ENCODE results near the gene FBN2.

FBN2 gene

DNA sequence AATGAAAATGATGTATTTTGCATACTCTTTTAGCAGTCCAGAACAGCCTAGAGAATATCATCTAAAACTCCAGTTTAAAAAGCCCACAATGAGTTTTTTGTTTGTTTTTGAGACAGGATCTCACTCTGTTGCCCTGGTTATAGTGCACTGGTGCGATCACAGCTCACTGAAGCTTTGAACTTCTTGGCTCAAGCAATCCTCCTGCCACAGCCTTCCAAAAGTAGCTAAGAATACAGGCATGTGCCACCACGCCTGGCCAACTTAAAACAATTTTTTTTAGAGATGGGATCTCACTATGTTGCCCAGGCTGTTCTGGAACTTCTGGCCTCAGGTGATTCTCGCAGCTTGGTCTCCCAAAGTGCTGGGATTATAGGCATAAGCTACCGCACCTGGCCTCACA, 175.7 kb downstream of the FBN2 start:
- TF ChIP-seq POLR2A (IDR thresholded peaks at IDR 0.05; ENCODE audit: low read length) (no peak), GATA1 (IDR thresholded peaks at IDR 0.05; ENCODE audit: low read depth, low read length) (no peak)
- DNase-seq, result no peak

- DNase-seq, result no peak
- TF ChIP-seq POLR2A (IDR thresholded peaks at IDR 0.05; ENCODE audit: low read length) (no peak), GATA1 (IDR thresholded peaks at IDR 0.05; ENCODE audit: low read depth, low read length) (no peak)
These were observed 179.2 kb downstream of the FBN2 start for GRCh38 chr5:128358826-128359225.

- no peak for DNase-seq
- TF ChIP-seq POLR2A (IDR thresholded peaks at IDR 0.05; ENCODE audit: low read length), result no peak
- no peak for TF ChIP-seq GATA1 (IDR thresholded peaks at IDR 0.05; ENCODE audit: low read depth, low read length)
These were observed 180.8 kb downstream of the FBN2 start for GRCh38 chr5:128357226-128357625.

- no peak for DNase-seq
- TF ChIP-seq POLR2A (IDR thresholded peaks at IDR 0.05; ENCODE audit: low read length) (no peak), GATA1 (IDR thresholded peaks at IDR 0.05; ENCODE audit: low read depth, low read length) (no peak)
These were observed 182.1 kb downstream of the FBN2 start for GRCh38 chr5:128355961-128356360.

DNA sequence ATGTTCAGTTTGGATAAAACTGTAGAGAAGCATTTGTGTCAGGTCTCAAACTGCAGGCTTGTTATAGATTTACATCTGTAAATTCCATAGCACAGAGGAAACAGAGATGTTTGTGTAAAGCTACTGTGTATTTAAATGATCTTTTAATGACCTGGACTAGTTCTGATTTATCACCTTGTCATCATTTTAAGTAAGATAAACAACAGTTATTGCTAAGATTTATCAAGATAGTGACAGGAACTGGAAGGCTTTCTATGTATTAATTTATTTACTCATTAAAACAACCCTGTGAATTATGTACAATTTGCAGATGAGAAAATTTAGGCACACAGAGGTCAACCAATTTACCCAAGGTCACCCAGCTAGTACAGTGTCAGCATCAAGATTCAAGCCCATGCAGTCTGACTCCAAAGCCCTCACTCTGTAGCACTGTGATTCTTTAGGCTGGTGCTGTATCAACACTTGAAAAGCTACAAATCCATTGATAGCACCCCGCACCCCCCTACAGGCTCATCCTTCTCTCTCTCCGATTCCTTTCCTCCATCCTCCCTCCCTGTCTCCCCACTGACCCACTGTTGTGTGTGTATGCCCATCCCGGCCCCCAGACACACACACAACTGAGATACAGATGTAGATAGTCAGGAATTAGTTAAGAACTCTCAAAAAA, 184.5 kb downstream of the FBN2 start:
- no peak for DNase-seq
- TF ChIP-seq POLR2A (IDR thresholded peaks at IDR 0.05; ENCODE audit: low read length) (no peak), GATA1 (IDR thresholded peaks at IDR 0.05; ENCODE audit: low read depth, low read length) (no peak)

DNA sequence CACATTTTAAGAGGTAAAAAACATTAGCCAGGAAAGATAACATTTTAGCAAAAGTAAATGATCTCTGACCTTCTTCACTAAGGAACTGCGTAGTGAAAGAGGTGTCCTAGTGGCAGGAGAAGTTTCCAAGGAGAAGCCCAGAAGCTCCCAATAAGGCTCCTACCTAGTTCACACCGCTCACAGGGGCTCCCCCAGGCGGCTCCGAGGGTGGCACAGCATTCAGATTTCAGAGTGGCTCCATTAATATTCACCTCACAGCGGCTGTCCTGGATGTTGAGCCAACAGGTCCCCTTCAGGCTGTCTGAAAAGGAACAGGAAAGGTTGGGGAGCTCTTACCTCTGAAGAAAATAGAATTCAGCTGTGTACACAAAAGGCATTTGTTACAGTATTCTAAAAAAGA, 187.3 kb downstream of the FBN2 start:
- DNase-seq, result no peak
- TF ChIP-seq POLR2A (IDR thresholded peaks at IDR 0.05; ENCODE audit: low read length) (no peak), GATA1 (IDR thresholded peaks at IDR 0.05; ENCODE audit: low read depth, low read length) (no peak)

GRCh38 chr5:128349044-128349858, 188.8 kb downstream of the FBN2 start:
- TF ChIP-seq GATA1 (IDR thresholded peaks at IDR 0.05; ENCODE audit: low read depth, low read length), result no peak
- no peak for TF ChIP-seq POLR2A (IDR thresholded peaks at IDR 0.05; ENCODE audit: low read length)
- no peak for DNase-seq

GRCh38 chr5:128346038-128346437, 192.0 kb downstream of the FBN2 start:
- no peak for TF ChIP-seq GATA1 (IDR thresholded peaks at IDR 0.05; ENCODE audit: low read depth, low read length)
- no peak for TF ChIP-seq POLR2A (IDR thresholded peaks at IDR 0.05; ENCODE audit: low read length)
- DNase-seq, result no peak

GRCh38 chr5:128345247-128345646, 192.8 kb downstream of the FBN2 start:
- no peak for TF ChIP-seq POLR2A (IDR thresholded peaks at IDR 0.05; ENCODE audit: low read length)
- no peak for TF ChIP-seq GATA1 (IDR thresholded peaks at IDR 0.05; ENCODE audit: low read depth, low read length)

DNA sequence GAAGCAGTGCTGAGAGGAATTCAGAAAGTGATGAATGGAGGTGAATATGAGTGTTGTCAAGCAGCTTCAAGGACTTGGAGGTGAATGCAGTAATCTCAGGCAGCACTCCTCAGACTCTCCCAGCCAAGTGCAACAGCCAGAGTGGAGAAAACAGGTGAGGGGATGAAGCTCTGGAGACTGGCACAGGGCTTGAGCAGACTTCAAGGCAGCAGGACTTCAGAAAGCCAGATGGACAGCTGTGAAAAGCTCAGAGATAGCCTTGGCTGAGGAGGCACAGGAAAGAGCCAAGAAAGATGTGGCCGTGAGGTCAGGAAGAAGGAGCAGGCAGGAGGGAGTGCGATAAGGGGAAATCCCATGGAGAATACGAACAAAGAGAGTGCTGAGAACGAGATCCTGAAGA, 194.9 kb downstream of the FBN2 start:
- no peak for DNase-seq
- TF ChIP-seq GATA1 (IDR thresholded peaks at IDR 0.05; ENCODE audit: low read depth, low read length), result no peak
- TF ChIP-seq POLR2A (IDR thresholded peaks at IDR 0.05; ENCODE audit: low read length), result no peak

More at GRCh38 chr5:128345247-128345646, 192.8 kb downstream of the FBN2 start:
- DNase-seq, result no peak

GRCh38 chr5:128341056-128341455, 197.0 kb downstream of the FBN2 start:
- DNase-seq, result no peak
- no peak for TF ChIP-seq POLR2A (IDR thresholded peaks at IDR 0.05; ENCODE audit: low read length)
- no peak for TF ChIP-seq GATA1 (IDR thresholded peaks at IDR 0.05; ENCODE audit: low read depth, low read length)

GRCh38 chr5:128340648-128341047, 197.4 kb downstream of the FBN2 start:
- DNase-seq, result no peak
- TF ChIP-seq POLR2A (IDR thresholded peaks at IDR 0.05; ENCODE audit: low read length) (no peak), GATA1 (IDR thresholded peaks at IDR 0.05; ENCODE audit: low read depth, low read length) (no peak)

DNA sequence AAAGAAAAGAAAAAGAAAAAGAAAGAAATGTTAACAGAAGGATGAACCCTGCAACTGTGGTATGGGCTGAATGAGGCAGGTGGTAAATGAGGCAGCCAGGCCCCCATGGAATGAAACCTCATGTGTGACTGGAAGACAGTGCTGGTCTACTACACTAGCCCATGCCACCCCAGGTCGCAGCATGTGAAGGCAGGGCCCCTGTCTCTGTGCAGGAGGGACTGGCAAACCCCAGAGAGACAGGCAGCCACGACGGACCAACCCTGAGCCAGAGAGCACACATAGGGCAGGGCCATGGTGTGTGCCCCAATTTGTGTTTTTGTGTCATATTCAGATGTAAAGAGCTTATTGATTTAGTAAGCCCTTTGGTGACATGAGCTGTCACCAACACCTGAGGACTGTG, 198.5 kb downstream of the FBN2 start:
- DNase-seq, result no peak
- TF ChIP-seq POLR2A (IDR thresholded peaks at IDR 0.05; ENCODE audit: low read length) (no peak), GATA1 (IDR thresholded peaks at IDR 0.05; ENCODE audit: low read depth, low read length) (no peak)

DNA sequence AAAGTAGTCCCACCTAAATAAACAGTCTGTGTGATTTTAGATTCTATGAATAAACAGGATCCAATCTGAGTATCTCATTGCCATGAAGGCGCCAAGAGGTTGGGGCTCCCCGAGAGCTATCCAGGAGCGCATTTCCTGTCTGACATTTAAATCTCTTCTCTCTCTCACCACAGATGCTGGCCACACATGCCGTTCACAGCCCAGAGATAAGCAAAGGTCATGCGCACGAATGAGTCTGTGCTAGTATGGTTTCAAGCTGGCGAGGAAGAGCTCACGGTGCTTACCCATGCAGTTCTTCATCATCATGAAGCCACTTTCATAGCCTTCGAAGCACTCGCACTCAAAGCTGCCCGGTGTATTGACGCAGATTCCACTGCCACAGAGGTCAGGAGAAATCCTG, 199.4 kb downstream of the FBN2 start:
- TF ChIP-seq GATA1 (IDR thresholded peaks at IDR 0.05; ENCODE audit: low read depth, low read length) (no peak), POLR2A (IDR thresholded peaks at IDR 0.05; ENCODE audit: low read length) (no peak)
- no peak for DNase-seq

DNA sequence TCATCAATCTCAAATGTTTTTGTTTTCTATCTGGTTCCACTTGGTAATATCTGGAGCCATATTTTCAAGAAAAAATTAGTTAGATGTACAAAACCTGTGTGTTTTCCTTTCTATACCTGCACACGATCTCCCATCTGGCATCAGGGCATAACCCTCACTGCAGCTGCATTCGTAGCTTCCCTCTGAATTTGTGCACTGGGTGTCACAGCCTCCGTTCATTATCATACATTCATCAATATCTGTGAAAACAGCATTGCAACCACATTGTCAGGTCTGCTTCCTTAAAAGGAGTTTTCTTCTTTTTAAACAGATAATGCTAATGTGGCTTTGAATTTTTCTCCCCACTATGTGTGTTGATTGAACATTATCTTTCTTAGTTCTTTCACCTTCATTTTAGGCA, 202.7 kb downstream of the FBN2 start:
- no peak for DNase-seq
- TF ChIP-seq POLR2A (IDR thresholded peaks at IDR 0.05; ENCODE audit: low read length) (no peak), GATA1 (IDR thresholded peaks at IDR 0.05; ENCODE audit: low read depth, low read length) (no peak)
